ENCODE results near the gene RBFOX2.

RBFOX2 gene

GRCh38 chr22:35966314-35967045 is 62.1 kb downstream of the RBFOX2 start:
- peaks cover 10% of the 10 kb centered on the region for H3K27me3 Mint-ChIP-seq
- no peak overlapping the region for H3K27ac Mint-ChIP-seq
- H3K4me3 Mint-ChIP-seq: no peak overlapping the region
- no peak for ATAC-seq (ENCODE audit: low read depth)
- H3K36me3 Mint-ChIP-seq: no peaks in the 10 kb centered on the region
- no peaks in the 10 kb centered on the region for H3K9me3 Mint-ChIP-seq
- no peaks in the 10 kb centered on the region for H3K4me1 Mint-ChIP-seq
- no peak for DNase-seq (ENCODE audit: low spot score in 2 of 2)

- peaks cover 11% of the 10 kb centered on the region for H3K27me3 Mint-ChIP-seq
- DNase-seq (ENCODE audit: low spot score in 2 of 2) (no peak), ATAC-seq (ENCODE audit: low read depth) (no peak)
- no peak overlapping the region for H3K27ac Mint-ChIP-seq
- H3K4me3 Mint-ChIP-seq: no peak overlapping the region
- no peaks in the 10 kb centered on the region for H3K36me3 Mint-ChIP-seq
- H3K4me1 Mint-ChIP-seq: no peaks in the 10 kb centered on the region
- no peaks in the 10 kb centered on the region for H3K9me3 Mint-ChIP-seq
Measured at GRCh38 chr22:35963237-35963810, 65.3 kb downstream of the RBFOX2 start.

DNA sequence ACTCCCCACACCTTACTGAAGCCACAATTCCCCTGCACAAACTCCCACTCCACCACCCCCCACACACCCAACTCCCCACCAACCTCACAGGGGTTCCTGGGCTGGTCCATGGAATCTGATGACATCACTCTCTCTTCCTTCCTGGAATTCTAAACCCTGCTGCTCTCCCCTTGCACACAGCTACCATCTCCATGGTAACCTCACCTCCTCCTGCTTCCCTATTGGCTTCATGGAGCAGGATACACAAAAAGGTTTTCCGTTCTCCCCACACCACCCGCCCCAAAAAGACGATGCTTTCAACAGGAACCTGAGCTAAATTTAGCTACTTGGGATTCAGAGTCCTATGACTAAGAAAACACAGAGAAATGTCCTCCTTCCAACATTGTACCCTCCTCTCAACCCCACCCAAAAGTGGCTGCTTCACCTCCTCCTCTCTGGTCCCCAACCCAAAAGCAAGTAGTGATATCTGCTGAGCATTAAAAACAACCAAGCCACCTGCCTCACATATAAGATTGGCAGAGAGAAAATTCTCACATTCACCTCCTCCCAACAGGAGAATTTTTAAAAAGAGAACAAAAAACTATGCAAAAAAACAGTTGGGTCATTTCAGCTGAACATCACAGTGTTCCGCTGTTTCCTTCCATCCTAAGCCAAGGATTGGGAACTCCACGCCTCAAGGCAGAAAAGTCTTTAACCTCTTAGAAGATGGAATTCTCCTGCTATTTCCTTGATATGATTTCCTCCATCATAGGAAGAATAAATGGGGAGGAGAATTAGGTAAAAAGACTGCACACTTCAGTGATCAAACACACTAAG is 66.9 kb downstream of the RBFOX2 start:
- Mint-ChIP-seq H3K9me3 (no peaks in the 10 kb centered on the region), H3K27me3 (peaks cover 7% of the 10 kb centered on the region), H3K27ac (no peak overlapping the region), H3K4me3 (no peak overlapping the region), H3K36me3 (no peaks in the 10 kb centered on the region), H3K4me1 (no peaks in the 10 kb centered on the region)
- DNase-seq (ENCODE audit: low spot score in 2 of 2) (no peak), ATAC-seq (ENCODE audit: low read depth) (no peak)

- Mint-ChIP-seq H3K4me3 (no peak overlapping the region), H3K4me1 (no peaks in the 10 kb centered on the region), H3K9me3 (no peaks in the 10 kb centered on the region), H3K36me3 (no peaks in the 10 kb centered on the region), H3K27me3 (peaks cover 7% of the 10 kb centered on the region), H3K27ac (no peak overlapping the region)
- ATAC-seq (ENCODE audit: low read depth) (no peak), DNase-seq (ENCODE audit: low spot score in 2 of 2) (no peak)
Measured at GRCh38 chr22:35960854-35961253, 67.8 kb downstream of the RBFOX2 start.

- Mint-ChIP-seq H3K4me3 (no peak overlapping the region), H3K27ac (no peak overlapping the region), H3K27me3 (peaks cover 7% of the 10 kb centered on the region), H3K9me3 (no peaks in the 10 kb centered on the region), H3K4me1 (no peaks in the 10 kb centered on the region), H3K36me3 (no peaks in the 10 kb centered on the region)
- no peak for ATAC-seq (ENCODE audit: low read depth)
- no peak for DNase-seq (ENCODE audit: low spot score in 2 of 2)
Measured at GRCh38 chr22:35959121-35959800, 69.4 kb downstream of the RBFOX2 start.

- no peak overlapping the region for H3K4me3 Mint-ChIP-seq
- H3K36me3 Mint-ChIP-seq: no peaks in the 10 kb centered on the region
- no peaks in the 10 kb centered on the region for H3K9me3 Mint-ChIP-seq
- no peaks in the 10 kb centered on the region for H3K4me1 Mint-ChIP-seq
- DNase-seq (ENCODE audit: low spot score in 2 of 2) (no peak), ATAC-seq (ENCODE audit: low read depth) (no peak)
- H3K27me3 Mint-ChIP-seq: peaks cover 7% of the 10 kb centered on the region
- H3K27ac Mint-ChIP-seq: no peak overlapping the region
Measured at GRCh38 chr22:35958334-35958733, 70.3 kb downstream of the RBFOX2 start.

GRCh38 chr22:35957589-35957988 is 71.0 kb downstream of the RBFOX2 start:
- no peaks in the 10 kb centered on the region for H3K9me3 Mint-ChIP-seq
- no peaks in the 10 kb centered on the region for H3K36me3 Mint-ChIP-seq
- DNase-seq (ENCODE audit: low spot score in 2 of 2): no peak
- H3K27ac Mint-ChIP-seq: no peak overlapping the region
- no peaks in the 10 kb centered on the region for H3K4me1 Mint-ChIP-seq
- ATAC-seq (ENCODE audit: low read depth): no peak
- H3K27me3 Mint-ChIP-seq: peaks cover 9% of the 10 kb centered on the region
- H3K4me3 Mint-ChIP-seq: no peak overlapping the region

GRCh38 chr22:35956850-35957249 is 71.8 kb downstream of the RBFOX2 start:
- no peaks in the 10 kb centered on the region for H3K36me3 Mint-ChIP-seq
- no peaks in the 10 kb centered on the region for H3K9me3 Mint-ChIP-seq
- DNase-seq (ENCODE audit: low spot score in 2 of 2): no peak
- H3K4me3 Mint-ChIP-seq: no peak overlapping the region
- no peaks in the 10 kb centered on the region for H3K4me1 Mint-ChIP-seq
- no peak for ATAC-seq (ENCODE audit: low read depth)
- H3K27me3 Mint-ChIP-seq: peaks cover 9% of the 10 kb centered on the region
- no peak overlapping the region for H3K27ac Mint-ChIP-seq

DNA sequence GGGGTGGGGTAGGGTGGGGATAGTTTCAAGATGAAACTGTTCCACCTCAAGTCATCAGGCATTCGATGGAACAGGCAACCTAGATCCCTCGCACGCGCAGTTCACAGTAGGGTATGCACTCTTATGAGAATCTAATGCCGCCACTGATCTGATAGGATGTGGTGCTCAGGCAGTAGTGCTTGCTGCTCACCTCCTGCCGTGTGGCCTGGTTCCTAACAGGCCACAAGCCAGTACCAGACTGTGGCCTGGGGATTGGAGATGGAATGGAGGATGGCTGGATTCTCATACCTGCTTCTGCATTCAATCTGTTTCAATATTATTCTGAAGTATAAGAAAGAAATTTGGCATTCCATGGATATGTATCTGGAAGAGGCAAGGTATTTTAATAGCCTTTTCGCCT is 73.1 kb downstream of the RBFOX2 start:
- Mint-ChIP-seq H3K27ac (no peak overlapping the region), H3K9me3 (no peaks in the 10 kb centered on the region), H3K27me3 (peaks cover 6% of the 10 kb centered on the region), H3K36me3 (no peaks in the 10 kb centered on the region), H3K4me1 (no peaks in the 10 kb centered on the region), H3K4me3 (no peak overlapping the region)
- DNase-seq (ENCODE audit: low spot score in 2 of 2) (no peak), ATAC-seq (ENCODE audit: low read depth) (no peak)

- DNase-seq (ENCODE audit: low spot score in 2 of 2): no peak
- H3K9me3 Mint-ChIP-seq: no peaks in the 10 kb centered on the region
- ATAC-seq (ENCODE audit: low read depth): no peak
- no peaks in the 10 kb centered on the region for H3K36me3 Mint-ChIP-seq
- H3K27ac Mint-ChIP-seq: no peak overlapping the region
- H3K27me3 Mint-ChIP-seq: peaks cover 2% of the 10 kb centered on the region
- H3K4me3 Mint-ChIP-seq: no peak overlapping the region
- H3K4me1 Mint-ChIP-seq: no peaks in the 10 kb centered on the region
Measured at GRCh38 chr22:35952576-35952975, 76.0 kb downstream of the RBFOX2 start.

- Mint-ChIP-seq H3K4me1 (no peaks in the 10 kb centered on the region), H3K36me3 (no peaks in the 10 kb centered on the region)
- ATAC-seq (ENCODE audit: low read depth): no peak
Measured at GRCh38 chr22:35950262-35950661, 78.4 kb downstream of the RBFOX2 start.

GRCh38 chr22:35949243-35949642 is 79.4 kb downstream of the RBFOX2 start:
- no peak for ATAC-seq (ENCODE audit: low read depth)
- no peak overlapping the region for H3K4me3 Mint-ChIP-seq
- H3K27ac Mint-ChIP-seq: no peak overlapping the region
- no peaks in the 10 kb centered on the region for H3K9me3 Mint-ChIP-seq
- no peaks in the 10 kb centered on the region for H3K4me1 Mint-ChIP-seq
- no peaks in the 10 kb centered on the region for H3K36me3 Mint-ChIP-seq
- peaks cover 5% of the 10 kb centered on the region for H3K27me3 Mint-ChIP-seq
- no peak for DNase-seq (ENCODE audit: low spot score in 2 of 2)

More at GRCh38 chr22:35950262-35950661, 78.4 kb downstream of the RBFOX2 start:
- no peak for DNase-seq (ENCODE audit: low spot score in 2 of 2)
- Mint-ChIP-seq H3K27me3 (peaks cover 3% of the 10 kb centered on the region), H3K27ac (no peak overlapping the region), H3K9me3 (no peaks in the 10 kb centered on the region), H3K4me3 (no peak overlapping the region)

GRCh38 chr22:35947794-35948425 is 80.7 kb downstream of the RBFOX2 start:
- H3K36me3 Mint-ChIP-seq: no peaks in the 10 kb centered on the region
- H3K4me3 Mint-ChIP-seq: no peak overlapping the region
- no peak overlapping the region for H3K27ac Mint-ChIP-seq
- ATAC-seq (ENCODE audit: low read depth) (no peak), DNase-seq (ENCODE audit: low spot score in 2 of 2) (no peak)
- no peaks in the 10 kb centered on the region for H3K9me3 Mint-ChIP-seq
- peaks cover 3% of the 10 kb centered on the region for H3K27me3 Mint-ChIP-seq
- no peaks in the 10 kb centered on the region for H3K4me1 Mint-ChIP-seq

GRCh38 chr22:35944458-35944857 is 84.2 kb downstream of the RBFOX2 start:
- ATAC-seq (ENCODE audit: low read depth) (no peak), DNase-seq (ENCODE audit: low spot score in 2 of 2) (no peak)
- no peaks in the 10 kb centered on the region for H3K4me1 Mint-ChIP-seq
- peaks cover 7% of the 10 kb centered on the region for H3K27me3 Mint-ChIP-seq
- no peak overlapping the region for H3K4me3 Mint-ChIP-seq
- no peaks in the 10 kb centered on the region for H3K9me3 Mint-ChIP-seq
- no peaks in the 10 kb centered on the region for H3K36me3 Mint-ChIP-seq
- no peak overlapping the region for H3K27ac Mint-ChIP-seq

Measured in memory B cell (primary cell).